GM06990 (cell line): ENCODE results near the gene ASGR2.
A peak's percentile ranks its signal among the peaks of the same experiment; 100 is the strongest.
"Not testable (repeated sequence)": the region's sequence is repeated elsewhere in the genome, so short reads cannot be mapped to it uniquely, and the experiment has no call there.

Source experiments
- DNase-seq: peaks from one replicate; pipeline ENCODE4 v3.0.0-alpha.2; 2011; ENCODE audit not compliant: insufficient read length; ENCODE audit errors: extremely low read depth
- H3K27me3 ChIP-seq: replicated peaks from 2 replicates; pipeline ENCODE4 v1.6.0; 2011; ENCODE audit warnings: low read length; ENCODE audit not compliant: control insufficient read depth, insufficient read depth
- H3K36me3 ChIP-seq: 2 replicates; pipeline ENCODE4 v1.5.1; 2011; ENCODE audit warnings: low read length; ENCODE audit not compliant: control insufficient read depth, insufficient read depth
- H3K4me3 ChIP-seq: replicated peaks from 2 replicates; pipeline ENCODE4 v1.5.1; 2011; ENCODE audit warnings: low read depth, mild to moderate bottlenecking, control low read depth, low read length
- TF ChIP-seq, protein P1 (sequence below): IDR thresholded peaks from 2 replicates; pipeline ENCODE4 v1.5.1; 2011; ENCODE audit warnings: low read length, control low read depth, mild to moderate bottlenecking, inconsistent platforms; ENCODE audit not compliant: insufficient read depth, poor library complexity, severe bottlenecking

ASGR2 gene

GRCh38 chr17:7098802-7099459 lies 15.7 kb downstream of the ASGR2 start:
- no peak overlapping the region for H3K4me3 ChIP-seq
- DNase-seq, result no peak
- TF ChIP-seq, protein P1, sequence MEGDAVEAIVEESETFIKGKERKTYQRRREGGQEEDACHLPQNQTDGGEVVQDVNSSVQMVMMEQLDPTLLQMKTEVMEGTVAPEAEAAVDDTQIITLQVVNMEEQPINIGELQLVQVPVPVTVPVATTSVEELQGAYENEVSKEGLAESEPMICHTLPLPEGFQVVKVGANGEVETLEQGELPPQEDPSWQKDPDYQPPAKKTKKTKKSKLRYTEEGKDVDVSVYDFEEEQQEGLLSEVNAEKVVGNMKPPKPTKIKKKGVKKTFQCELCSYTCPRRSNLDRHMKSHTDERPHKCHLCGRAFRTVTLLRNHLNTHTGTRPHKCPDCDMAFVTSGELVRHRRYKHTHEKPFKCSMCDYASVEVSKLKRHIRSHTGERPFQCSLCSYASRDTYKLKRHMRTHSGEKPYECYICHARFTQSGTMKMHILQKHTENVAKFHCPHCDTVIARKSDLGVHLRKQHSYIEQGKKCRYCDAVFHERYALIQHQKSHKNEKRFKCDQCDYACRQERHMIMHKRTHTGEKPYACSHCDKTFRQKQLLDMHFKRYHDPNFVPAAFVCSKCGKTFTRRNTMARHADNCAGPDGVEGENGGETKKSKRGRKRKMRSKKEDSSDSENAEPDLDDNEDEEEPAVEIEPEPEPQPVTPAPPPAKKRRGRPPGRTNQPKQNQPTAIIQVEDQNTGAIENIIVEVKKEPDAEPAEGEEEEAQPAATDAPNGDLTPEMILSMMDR, result no peak
- H3K36me3 ChIP-seq, result no peaks in the 10 kb centered on the region
- no peaks in the 10 kb centered on the region; the same call in 1 of the 2 replicates for H3K27me3 ChIP-seq

DNA sequence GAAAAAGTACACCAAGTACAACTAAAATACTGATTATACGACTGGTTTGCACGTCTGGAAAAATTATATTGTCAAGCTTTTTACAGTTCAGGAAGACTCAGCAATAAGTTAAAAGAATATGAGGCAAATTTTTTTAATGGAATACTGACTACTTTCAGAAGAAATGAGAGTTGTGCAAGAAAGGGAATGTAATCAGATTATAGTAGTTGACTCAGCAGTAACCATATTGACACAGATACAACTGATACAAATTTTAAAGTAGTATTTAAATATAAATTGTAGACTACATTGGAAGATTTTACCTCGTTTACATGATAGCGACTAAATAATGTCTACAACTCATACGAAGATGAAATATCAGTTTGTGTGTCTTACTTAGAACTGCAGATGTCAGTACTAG lies 16.7 kb downstream of the ASGR2 start:
- DNase-seq, result no peak
- TF ChIP-seq, protein P1, result no peak
- Histone ChIP-seq H3K4me3 (no peak overlapping the region), H3K27me3 (no peaks in the 10 kb centered on the region; the same call in 1 of the 2 replicates), H3K36me3 (no peaks in the 10 kb centered on the region)

GRCh38 chr17:7095625-7096024 lies 19.0 kb downstream of the ASGR2 start:
- TF ChIP-seq, protein P1, result no peak
- Histone ChIP-seq H3K4me3 (no peak overlapping the region), H3K36me3 (no peaks in the 10 kb centered on the region), H3K27me3 (no peaks in the 10 kb centered on the region)
- DNase-seq, result peak; percentile 34

DNA sequence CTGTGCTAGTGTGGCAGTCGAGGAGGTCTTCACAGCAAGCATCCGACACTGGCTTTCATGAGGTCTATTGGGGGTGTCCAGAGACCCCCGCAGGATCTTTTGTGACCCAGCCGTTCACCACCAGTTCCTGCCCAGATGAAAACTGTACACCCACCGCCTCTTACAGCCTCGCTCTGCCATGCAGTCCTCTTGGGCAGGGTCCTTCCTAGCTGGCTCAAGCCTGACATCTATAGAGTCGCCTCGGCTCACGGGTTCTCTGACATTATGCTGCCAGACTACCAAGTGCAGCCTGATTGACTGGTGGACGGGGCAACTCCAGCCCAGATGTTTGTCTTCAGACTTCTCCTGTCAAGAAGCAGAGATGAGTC lies 20.0 kb downstream of the ASGR2 start:
- no peak for DNase-seq
- Histone ChIP-seq H3K36me3 (no peaks in the 10 kb centered on the region), H3K27me3 (no peaks in the 10 kb centered on the region), H3K4me3 (no peak overlapping the region)
- TF ChIP-seq, protein P1, result no peak

DNA sequence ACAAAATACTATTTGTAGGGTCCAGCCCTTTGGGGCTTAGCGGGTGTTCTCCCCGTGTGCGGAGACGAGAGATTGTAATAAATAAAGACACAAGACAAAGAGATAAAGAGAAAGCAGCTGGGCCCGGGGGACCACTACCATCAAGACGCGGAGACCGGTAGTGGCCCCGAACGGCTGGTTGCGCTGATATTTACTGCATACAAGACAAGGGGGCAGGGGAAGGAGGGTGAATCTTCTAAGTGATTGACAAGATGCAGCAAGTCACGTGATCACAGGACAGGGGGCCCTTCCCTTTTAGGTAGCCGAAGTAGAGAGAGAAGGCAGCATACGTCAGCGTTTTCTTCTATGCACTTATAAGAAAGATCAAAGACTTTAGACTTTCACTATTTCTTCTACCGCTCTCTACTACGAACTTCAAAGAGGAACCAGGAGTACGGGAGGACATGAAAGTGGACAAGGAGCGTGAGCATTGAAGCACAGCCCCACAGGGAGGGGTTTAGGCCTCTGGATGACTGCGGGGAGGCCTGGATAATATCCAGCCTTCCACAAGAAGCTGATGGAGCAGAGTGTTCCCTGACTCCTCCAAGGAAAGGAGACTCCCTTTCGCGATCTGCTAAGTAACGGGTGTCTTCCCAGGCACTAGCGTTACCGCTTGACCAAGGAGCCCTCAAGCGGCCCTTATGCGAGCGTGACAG lies 23.2 kb downstream of the ASGR2 start:
- not testable (repeated sequence) for DNase-seq, H3K27me3 ChIP-seq, H3K4me3 ChIP-seq, H3K36me3 ChIP-seq

DNA sequence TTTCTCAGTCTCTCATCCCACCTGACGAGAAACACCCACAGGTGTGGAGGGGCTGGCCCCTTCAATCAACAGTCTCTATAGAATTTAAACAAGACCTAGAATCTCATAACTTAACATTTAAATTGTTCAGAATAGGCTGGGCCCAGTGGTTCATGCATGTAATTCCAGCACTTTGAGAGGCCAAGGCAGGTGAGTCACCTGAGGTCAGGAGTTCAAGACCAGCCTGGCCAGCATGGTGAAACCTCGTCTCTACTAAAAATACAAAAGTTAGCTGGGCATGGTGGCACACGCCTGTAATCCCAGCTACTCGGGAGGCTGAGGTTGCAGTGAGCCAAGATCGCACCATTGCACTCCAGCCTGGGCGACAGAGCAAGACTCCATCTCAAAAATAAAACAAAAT lies 25.1 kb downstream of the ASGR2 start:
- H3K4me3 ChIP-seq, H3K27me3 ChIP-seq, H3K36me3 ChIP-seq, DNase-seq: not testable (repeated sequence)

DNA sequence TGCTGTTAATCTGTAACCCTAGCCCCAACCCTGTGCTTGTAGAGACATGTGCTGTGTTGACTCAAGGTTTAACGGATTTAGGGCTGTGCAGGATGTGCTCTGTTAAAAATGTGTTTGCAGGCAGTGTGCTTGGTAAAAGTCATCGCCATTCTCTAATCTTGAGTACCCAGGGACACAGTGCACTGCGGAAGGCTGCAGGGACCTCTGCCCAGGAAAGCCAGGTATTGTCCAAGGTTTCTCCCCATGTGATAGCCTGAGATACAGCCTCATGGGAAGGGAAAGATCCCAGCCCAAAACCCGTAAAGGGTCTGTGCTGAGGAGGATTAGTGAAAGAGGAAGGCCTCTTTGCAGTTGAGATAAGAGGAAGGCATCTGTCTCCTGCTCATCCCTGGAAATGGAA lies 26.2 kb downstream of the ASGR2 start:
- H3K27me3 ChIP-seq, DNase-seq, H3K4me3 ChIP-seq, H3K36me3 ChIP-seq: not testable (repeated sequence)
